ENCODE measurements around the gene PPP1R16B.

GRCh38 chr20:38809942-38810341 lies 4.4 kb downstream of the PPP1R16B start:
- TF ChIP-seq CTCF (IDR thresholded peaks at IDR 0.05) (no peak), POLR2A (IDR thresholded peaks at IDR 0.05) (no peak)

All from upper lobe of left lung (tissue), 4 donors.